SK-N-SH (cell line): ENCODE data around the gene DOCK4. TPM values are rescaled to one million over a fixed set of nuclear protein-coding genes. Genes with fewer than 3 reads are reported as not detected.

Source experiments
- CTCF ChIA-PET: fragments of 300-600, 350-600 bp; formaldehyde crosslinking; extraction: SDS; loops from one replicate; lab custom pipeline; 2021; lab: Yijun Ruan, JAX
- POLR2A ChIA-PET: fragments of 350-600 bp; sonication (Branson Sonifier 250); formaldehyde crosslinking; extraction: SDS; loops from one replicate; lab custom pipeline; 2020; ENCODE audit warnings: antibody characterized with exemption, inconsistent platforms; lab: Yijun Ruan, JAX
- DNase-seq: peaks from one replicate; pipeline ENCODE4 v3.0.0; 2012
- H2AFZ ChIP-seq: fragments of 200-600 bp; sonication (generic); 2 replicates; pipeline ENCODE4 v1.8.1; 2016; ENCODE audit warnings: antibody characterized with exemption, mild to moderate bottlenecking, low read depth
- H3F3A ChIP-seq: fragments of 200-600 bp; sonication (generic); replicated peaks from 2 replicates; pipeline ENCODE3; 2016; ENCODE audit warnings: antibody characterized with exemption, mild to moderate bottlenecking; ENCODE audit not compliant: insufficient read depth
- H3K27ac ChIP-seq, 2 experiments: fragments of 200-500 bp in 1 of 2; fragments of 200-600 bp in 1 of 2; sonication (Bioruptor generic) in 1 of 2; sonication (generic), shearing (Covaris generic) in 1 of 2; 2 replicates each; pipeline versions ENCODE4 v1.5.1 to v1.6.1; 2014 to 2016; ENCODE audit warnings: low read depth in 2 of 2, inconsistent platforms in 1 of 2, low read length in 1 of 2, mild to moderate bottlenecking in 1 of 2, mixed read lengths in 1 of 2
- H3K27me3 ChIP-seq: fragments of 200-600 bp; sonication (generic), shearing (Covaris generic); 2 replicates; pipeline ENCODE4 v1.6.1; 2016; ENCODE audit warnings: mixed run types; ENCODE audit not compliant: insufficient read depth
- H3K36me3 ChIP-seq, 2 experiments: fragments of 200-500 bp in 1 of 2; fragments of 200-600 bp in 1 of 2; sonication (Bioruptor generic) in 1 of 2; sonication (generic) in 1 of 2; replicated peaks in 1 of 2; 2 replicates each; pipeline versions ENCODE3 to v1.5.1; 2014 to 2016; ENCODE audit warnings: low read length in 1 of 2, mild to moderate bottlenecking in 1 of 2; ENCODE audit not compliant: insufficient read depth in 2 of 2, control insufficient read depth in 1 of 2
- H3K4me1 ChIP-seq, 2 experiments: fragments of 200-500 bp in 1 of 2; fragments of 200-600 bp in 1 of 2; sonication (Bioruptor generic) in 1 of 2; sonication (generic), shearing (Covaris generic) in 1 of 2; 2 replicates each; pipeline versions ENCODE4 v1.5.1 to v1.6.1; 2014 to 2016; ENCODE audit warnings: low read depth in 1 of 2, low read length in 1 of 2, mixed run types in 1 of 2; ENCODE audit not compliant: insufficient read depth in 2 of 2, control insufficient read depth in 1 of 2
- H3K4me2 ChIP-seq: fragments of 200-600 bp; sonication (generic), shearing (Covaris generic); 2 replicates; pipeline ENCODE4 v1.6.1; 2017; ENCODE audit warnings: mixed run types
- H3K4me3 ChIP-seq, 2 experiments: fragments of 200-500 bp in 1 of 2; fragments of 200-600 bp in 1 of 2; sonication (Bioruptor generic) in 1 of 2; sonication (generic), shearing (Covaris generic) in 1 of 2; 2 replicates each; pipeline versions ENCODE4 v1.5.1 to v1.8.1; 2014 to 2016; ENCODE audit warnings: low read depth in 2 of 2, inconsistent platforms in 1 of 2, low read length in 1 of 2, mild to moderate bottlenecking in 1 of 2, mixed read lengths in 1 of 2, moderate library complexity in 1 of 2
- H3K79me2 ChIP-seq: fragments of 200-600 bp; sonication (generic); 2 replicates; pipeline ENCODE4 v1.8.1; 2017; ENCODE audit warnings: mild to moderate bottlenecking; ENCODE audit not compliant: insufficient read depth
- H3K9ac ChIP-seq: fragments of 200-600 bp; sonication (generic); 2 replicates; pipeline ENCODE4 v1.6.1; 2017; ENCODE audit warnings: mixed run types
- H3K9me2 ChIP-seq: fragments of 200-600 bp; sonication (generic); 2 replicates; pipeline ENCODE4 v1.6.1; 2017; ENCODE audit warnings: mixed run types
- H3K9me3 ChIP-seq: fragments of 200-600 bp; sonication (generic); 2 replicates; pipeline ENCODE4 v1.6.1; 2017; ENCODE audit warnings: mixed run types, mild to moderate bottlenecking, moderate library complexity
- H4K20me1 ChIP-seq: fragments of 200-600 bp; sonication (generic); 2 replicates; pipeline ENCODE4 v1.6.1; 2017; ENCODE audit warnings: mild to moderate bottlenecking, mixed run types; ENCODE audit not compliant: insufficient read depth
- ELF1 ChIP-seq: IDR thresholded peaks from 2 replicates; pipeline ENCODE4 v1.4.0; 2012
- EP300 ChIP-seq, 2 experiments: IDR thresholded peaks; 2 replicates each; pipeline versions ENCODE4 v1.4.0 to v1.6.1; 2012; ENCODE audit warnings: borderline replicate concordance in 1 of 2, low read depth in 1 of 2, low read length in 1 of 2
- EZH2phosphoT487 ChIP-seq: fragments of 200-600 bp; sonication (generic); IDR thresholded peaks from 2 replicates; pipeline ENCODE4 v1.6.1; 2017; ENCODE audit warnings: low read depth, mixed run types, mild to moderate bottlenecking, antibody characterized with exemption, moderate library complexity, borderline replicate concordance
- FOSL2 ChIP-seq: IDR thresholded peaks from 2 replicates; pipeline ENCODE4 v1.4.0; 2012; ENCODE audit warnings: low read depth, mild to moderate bottlenecking, moderate library complexity, borderline replicate concordance
- FOXM1 ChIP-seq: IDR thresholded peaks from 2 replicates; pipeline ENCODE4 v1.4.0; 2012; ENCODE audit warnings: low read depth, mild to moderate bottlenecking
- GABPA ChIP-seq: IDR thresholded peaks from 2 replicates; pipeline ENCODE4 v1.4.0; 2012; ENCODE audit warnings: low read depth, mild to moderate bottlenecking
- IRF3 ChIP-seq: fragments of 150-350 bp; IDR thresholded peaks from 2 replicates; pipeline ENCODE4 v1.6.1; 2016; ENCODE audit warnings: mild to moderate bottlenecking, low read depth, low read length
- JUND ChIP-seq: IDR thresholded peaks from 2 replicates; pipeline ENCODE4 v1.4.0; 2012
- MXI1 ChIP-seq: IDR thresholded peaks from 2 replicates; pipeline ENCODE4 v1.6.1; 2012; ENCODE audit warnings: mild to moderate bottlenecking, low read depth, low read length, improper control_type of control experiment
- POLR2AphosphoS5 ChIP-seq: IDR thresholded peaks from 2 replicates; pipeline ENCODE4 v1.6.1; 2012; ENCODE audit warnings: low read depth, low read length
- RAD21 ChIP-seq: IDR thresholded peaks from 2 replicates; pipeline ENCODE4 v1.6.1; 2012; ENCODE audit warnings: mild to moderate bottlenecking, low read length
- RFX5 ChIP-seq: IDR thresholded peaks from 2 replicates; pipeline ENCODE4 v1.6.1; 2012; ENCODE audit warnings: mild to moderate bottlenecking, improper control_type of control experiment, low read length
- RXRA ChIP-seq: IDR thresholded peaks from 2 replicates; pipeline ENCODE4 v1.4.0; 2012; ENCODE audit warnings: low read depth, mild to moderate bottlenecking, borderline replicate concordance
- TCF12 ChIP-seq: IDR thresholded peaks from 2 replicates; pipeline ENCODE4 v1.4.0; 2012
- WGBS: methylation state at CpG from one replicate; pipeline ENCODE4 v1.1.6; 2017; ENCODE audit warnings: low lambda C conversion rate; 5-methylcytosine and 5-hydroxymethylcytosine counted together
- polyA plus RNA-seq, 3 experiments: library from polyadenylated mRNA; depleted of rRNA; stranded (reverse); fragments of >200 nt; gene quantifications; 2 replicates each; pipeline ENCODE4 v1.2.3, GENCODE V29; 2012
- TF ChIP-seq, protein P1 (sequence below): fragments of 200-600 bp; sonication (generic); IDR thresholded peaks from 2 replicates; pipeline ENCODE4 v1.6.1; 2017; ENCODE audit warnings: antibody characterized with exemption, mild to moderate bottlenecking, moderate library complexity
- TF ChIP-seq, protein P2 (sequence below): IDR thresholded peaks from 2 replicates; pipeline ENCODE4 v1.4.0; 2012; ENCODE audit warnings: low read depth
- TF ChIP-seq, protein P3 (sequence below): IDR thresholded peaks from 2 replicates; pipeline ENCODE4 v1.4.0; 2012; ENCODE audit warnings: low read depth, borderline replicate concordance

DOCK4 gene
- polyA plus RNA-seq, 1 of the 3 experiments (the other 2 are of a cell fraction) = 8.5 TPM

DNA sequence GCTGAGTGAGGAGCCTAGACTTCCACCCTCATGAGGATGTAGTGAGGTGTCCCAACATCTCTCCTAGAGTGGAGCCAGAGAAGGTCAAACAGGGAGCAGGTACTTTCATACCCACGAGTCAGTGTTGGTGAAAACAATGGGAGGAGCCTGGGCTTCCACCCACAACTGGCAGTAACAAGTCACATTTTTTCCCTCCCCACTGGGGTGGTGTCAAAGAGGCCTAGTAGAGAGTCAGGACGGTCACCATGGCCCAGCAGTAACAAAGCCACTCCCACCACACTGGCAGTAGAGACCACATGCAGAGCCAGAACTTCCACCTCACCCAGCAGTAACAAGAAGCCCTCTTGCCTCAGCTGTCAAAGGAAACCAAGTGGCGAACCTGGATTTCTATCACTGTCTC, 363.7 kb downstream of the DOCK4 start:
- Histone ChIP-seq H3K4me2 (no peak overlapping the region), H2AFZ (no peak overlapping the region), H3K79me2 (no peaks in the 10 kb centered on the region), H3K36me3 (peaks cover 0 to 13% of the 10 kb centered on the region in 2 experiments), H3K27me3 (no peaks in the 10 kb centered on the region), H3F3A (no peaks in the 10 kb centered on the region), H3K27ac (no peak overlapping the region), H3K9me2 (no peaks in the 10 kb centered on the region), H4K20me1 (no peaks in the 10 kb centered on the region), H3K9me3 (no peaks in the 10 kb centered on the region), H3K4me3 (no peak overlapping the region), H3K4me1 (peaks cover 0 to 13% of the 10 kb centered on the region in 2 experiments; a peak in 2 of 4 replicates), H3K9ac (no peak overlapping the region)
- no peak for DNase-seq
- ChIA-PET POLR2A (no interaction called here), CTCF (interaction anchor here (0.6 to 5.0 kb wide), 3 partner anchors 13 to 685 kb away, joined by 3 to 36 read pairs (median 29); no protein-coding TSS in a partner anchor)
- no peak for TF ChIP-seq POLR2AphosphoS5
- TF ChIP-seq RAD21 = no peak
- 94% methylated on average over 3 of the region's 3 CpGs for WGBS

GRCh38 chr7:111841596-111842205, 364.5 kb downstream of the DOCK4 start:
- H2AFZ ChIP-seq = no peak overlapping the region
- H3K9ac ChIP-seq = no peak overlapping the region
- no peaks in the 10 kb centered on the region for H3K9me2 ChIP-seq
- H4K20me1 ChIP-seq = no peaks in the 10 kb centered on the region
- ChIA-PET CTCF (interaction anchor here (0.7 kb wide), 1 partner anchor 8 kb away, joined by 4 read pairs; no protein-coding TSS in a partner anchor), POLR2A (no interaction called here)
- no peaks in the 10 kb centered on the region for H3K27me3 ChIP-seq
- H3K9me3 ChIP-seq = no peaks in the 10 kb centered on the region; the same call in 1 of the 2 replicates
- H3K27ac ChIP-seq = no peak overlapping the region
- H3K4me2 ChIP-seq = no peak overlapping the region
- H3K4me3 ChIP-seq = no peak overlapping the region
- no peak for DNase-seq
- 81% methylated on average over 5 of the region's 5 CpGs for WGBS
- TF ChIP-seq RAD21 (no peak), EP300 (IDR thresholded peaks at IDR 0.05; ENCODE audit: borderline replicate concordance in 1 of 2, low read depth in 1 of 2, low read length in 1 of 2) (no peak), JUND (no peak), RXRA (no peak), EZH2phosphoT487 (no peak), GABPA (no peak)
- TF ChIP-seq, protein P1, sequence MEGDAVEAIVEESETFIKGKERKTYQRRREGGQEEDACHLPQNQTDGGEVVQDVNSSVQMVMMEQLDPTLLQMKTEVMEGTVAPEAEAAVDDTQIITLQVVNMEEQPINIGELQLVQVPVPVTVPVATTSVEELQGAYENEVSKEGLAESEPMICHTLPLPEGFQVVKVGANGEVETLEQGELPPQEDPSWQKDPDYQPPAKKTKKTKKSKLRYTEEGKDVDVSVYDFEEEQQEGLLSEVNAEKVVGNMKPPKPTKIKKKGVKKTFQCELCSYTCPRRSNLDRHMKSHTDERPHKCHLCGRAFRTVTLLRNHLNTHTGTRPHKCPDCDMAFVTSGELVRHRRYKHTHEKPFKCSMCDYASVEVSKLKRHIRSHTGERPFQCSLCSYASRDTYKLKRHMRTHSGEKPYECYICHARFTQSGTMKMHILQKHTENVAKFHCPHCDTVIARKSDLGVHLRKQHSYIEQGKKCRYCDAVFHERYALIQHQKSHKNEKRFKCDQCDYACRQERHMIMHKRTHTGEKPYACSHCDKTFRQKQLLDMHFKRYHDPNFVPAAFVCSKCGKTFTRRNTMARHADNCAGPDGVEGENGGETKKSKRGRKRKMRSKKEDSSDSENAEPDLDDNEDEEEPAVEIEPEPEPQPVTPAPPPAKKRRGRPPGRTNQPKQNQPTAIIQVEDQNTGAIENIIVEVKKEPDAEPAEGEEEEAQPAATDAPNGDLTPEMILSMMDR = no peak
- peaks cover 0 to 7% of the 10 kb centered on the region in 2 experiments; a peak in 2 of 4 replicates for H3K4me1 ChIP-seq
- H3K36me3 ChIP-seq = peaks cover 0 to 14% of the 10 kb centered on the region in 2 experiments
- no peaks in the 10 kb centered on the region for H3F3A ChIP-seq
- H3K79me2 ChIP-seq = no peaks in the 10 kb centered on the region

GRCh38 chr7:111840528-111840927, 365.7 kb downstream of the DOCK4 start:
- Histone ChIP-seq H3K9me2 (no peaks in the 10 kb centered on the region), H3K79me2 (no peaks in the 10 kb centered on the region), H3F3A (peaks cover 3% of the 10 kb centered on the region), H3K9me3 (no peaks in the 10 kb centered on the region; the same call in 1 of the 2 replicates), H3K4me3 (no peak overlapping the region), H3K4me1 (peaks cover 2 to 3% of the 10 kb centered on the region in 2 experiments; a peak in 3 of 4 replicates), H3K4me2 (no peak overlapping the region), H2AFZ (no peak overlapping the region), H4K20me1 (no peaks in the 10 kb centered on the region), H3K36me3 (peaks cover 0 to 12% of the 10 kb centered on the region in 2 experiments), H3K9ac (no peak overlapping the region), H3K27ac (no peak overlapping the region), H3K27me3 (no peaks in the 10 kb centered on the region)
- TF ChIP-seq, protein P2, sequence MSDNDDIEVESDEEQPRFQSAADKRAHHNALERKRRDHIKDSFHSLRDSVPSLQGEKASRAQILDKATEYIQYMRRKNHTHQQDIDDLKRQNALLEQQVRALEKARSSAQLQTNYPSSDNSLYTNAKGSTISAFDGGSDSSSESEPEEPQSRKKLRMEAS = no peak
- TF ChIP-seq ELF1 (no peak), MXI1 (no peak), RFX5 (no peak), JUND (no peak), FOXM1 (no peak), TCF12 (no peak), FOSL2 (no peak), IRF3 (no peak)
- TF ChIP-seq, protein P3, sequence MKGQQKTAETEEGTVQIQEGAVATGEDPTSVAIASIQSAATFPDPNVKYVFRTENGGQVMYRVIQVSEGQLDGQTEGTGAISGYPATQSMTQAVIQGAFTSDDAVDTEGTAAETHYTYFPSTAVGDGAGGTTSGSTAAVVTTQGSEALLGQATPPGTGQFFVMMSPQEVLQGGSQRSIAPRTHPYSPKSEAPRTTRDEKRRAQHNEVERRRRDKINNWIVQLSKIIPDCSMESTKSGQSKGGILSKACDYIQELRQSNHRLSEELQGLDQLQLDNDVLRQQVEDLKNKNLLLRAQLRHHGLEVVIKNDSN = no peak
- 91% methylated on average over 3 of the region's 3 CpGs for WGBS
- no peak for DNase-seq
- ChIA-PET CTCF (interaction anchor here (0.7 to 10.1 kb wide), 3 partner anchors 13 to 77 kb away, joined by 3 to 70 read pairs (median 4); no protein-coding TSS in a partner anchor), POLR2A (no interaction called here)
